ENCODE measurements around the gene C5orf24. TPM values are rescaled to one million over a fixed set of nuclear protein-coding genes. Genes with fewer than 3 reads are reported as not detected.

Gene C5orf24
- total RNA-seq, 3 donors from 2014 or later = 23.7 to 48.6 (median 30.5) TPM

GRCh38 chr5:134817006-134817405 lies 28.8 kb upstream of the C5orf24 start:
- DNase-seq (no peak), ATAC-seq (no peak)
- intact Hi-C loops (cut with DNase I, micrococcal nuclease) = no loop called here
- H3K36me3 ChIP-seq (ENCODE audit: low read depth) = peaks cover 3% of the 10 kb centered on the region
- TF ChIP-seq CTCF (IDR thresholded peaks at IDR 0.05) = no peak
- H3K4me1 ChIP-seq (ENCODE audit: low read depth) = no peaks in the 10 kb centered on the region
- no peak overlapping the region for H3K4me3 ChIP-seq
- no peaks in the 10 kb centered on the region for H3K9me3 ChIP-seq

- no peak for TF ChIP-seq CTCF (IDR thresholded peaks at IDR 0.05)
- Histone ChIP-seq H3K9me3 (no peaks in the 10 kb centered on the region), H3K4me1 (ENCODE audit: low read depth) (no peaks in the 10 kb centered on the region), H3K4me3 (no peak overlapping the region), H3K36me3 (ENCODE audit: low read depth) (peaks cover 3% of the 10 kb centered on the region)
- ATAC-seq (no peak), DNase-seq (no peak)
- intact Hi-C loops (cut with DNase I, micrococcal nuclease) = no loop called here
Measured at GRCh38 chr5:134818776-134819175, 27.0 kb upstream of the C5orf24 start.

GRCh38 chr5:134819407-134819963 lies 26.3 kb upstream of the C5orf24 start:
- DNase-seq = no peak
- TF ChIP-seq CTCF (IDR thresholded peaks at IDR 0.05) = no peak
- H3K36me3 ChIP-seq (ENCODE audit: low read depth) = peaks cover 3% of the 10 kb centered on the region
- H3K4me1 ChIP-seq (ENCODE audit: low read depth) = no peaks in the 10 kb centered on the region
- no peaks in the 10 kb centered on the region for H3K9me3 ChIP-seq
- ATAC-seq = no peak
- no peak overlapping the region for H3K4me3 ChIP-seq
- intact Hi-C loops (cut with DNase I, micrococcal nuclease) = no loop called here

- Histone ChIP-seq H3K36me3 (ENCODE audit: low read depth) (peaks cover 3% of the 10 kb centered on the region), H3K4me1 (ENCODE audit: low read depth) (no peaks in the 10 kb centered on the region), H3K9me3 (no peaks in the 10 kb centered on the region), H3K4me3 (no peak overlapping the region)
- no peak for TF ChIP-seq CTCF (IDR thresholded peaks at IDR 0.05)
- DNase-seq = no peak
- ATAC-seq = no peak
- intact Hi-C loops (cut with DNase I, micrococcal nuclease) = no loop called here
Measured at GRCh38 chr5:134821841-134822240, 23.9 kb upstream of the C5orf24 start.

GRCh38 chr5:134824681-134825080 lies 21.1 kb upstream of the C5orf24 start:
- Histone ChIP-seq H3K4me1 (ENCODE audit: low read depth) (no peaks in the 10 kb centered on the region), H3K36me3 (ENCODE audit: low read depth) (peaks cover 3% of the 10 kb centered on the region), H3K9me3 (no peaks in the 10 kb centered on the region), H3K4me3 (no peak overlapping the region)
- ATAC-seq (no peak), DNase-seq (no peak)
- intact Hi-C loops (cut with DNase I, micrococcal nuclease) = no loop called here
- no peak for TF ChIP-seq CTCF (IDR thresholded peaks at IDR 0.05)

- intact Hi-C loops (cut with DNase I, micrococcal nuclease) = no loop called here
- no peak for DNase-seq
- no peaks in the 10 kb centered on the region for H3K4me1 ChIP-seq (ENCODE audit: low read depth)
- H3K4me3 ChIP-seq = no peak overlapping the region
- H3K36me3 ChIP-seq (ENCODE audit: low read depth) = peaks cover 3% of the 10 kb centered on the region
- no peak for ATAC-seq
- no peaks in the 10 kb centered on the region for H3K9me3 ChIP-seq
- TF ChIP-seq CTCF (IDR thresholded peaks at IDR 0.05) = no peak
Measured at GRCh38 chr5:134825212-134825611, 20.6 kb upstream of the C5orf24 start.

All from mucosa of descending colon (tissue), 3 donors.